NOMO-1 treated with dmso at 0.1 percent for 144 hours (cell line): Measurements from ENCODE around the gene VTA1.
A peak's percentile ranks its signal among the peaks of the same experiment; 100 is the strongest.
"Not testable (repeated sequence)": the region's sequence is repeated elsewhere in the genome, so short reads cannot be mapped to it uniquely, and the experiment has no call there.

Experiments used
- DNase-seq: peaks from one replicate; lab custom pipeline; 2025; ENCODE audit not compliant: unreplicated experiment; lab: John Stamatoyannopoulos, UW

The VTA1 gene, protein sequence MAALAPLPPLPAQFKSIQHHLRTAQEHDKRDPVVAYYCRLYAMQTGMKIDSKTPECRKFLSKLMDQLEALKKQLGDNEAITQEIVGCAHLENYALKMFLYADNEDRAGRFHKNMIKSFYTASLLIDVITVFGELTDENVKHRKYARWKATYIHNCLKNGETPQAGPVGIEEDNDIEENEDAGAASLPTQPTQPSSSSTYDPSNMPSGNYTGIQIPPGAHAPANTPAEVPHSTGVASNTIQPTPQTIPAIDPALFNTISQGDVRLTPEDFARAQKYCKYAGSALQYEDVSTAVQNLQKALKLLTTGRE

GRCh38 chr6:142146828-142147662 lies at the start of gene VTA1, which contains the start of gene NMBR:
TSS of gene VTA1 (plus strand) at chr6:142147263. CDS start at chr6:142147288, 25 bp downstream.
TSS of gene NMBR (minus strand) at chr6:142147122. CDS start at chr6:142088658, 58,464 bp downstream.
- DNase-seq: peak; percentile 98

- not testable (repeated sequence) for DNase-seq
Observed at GRCh38 chr6:142104820-142105219, 42.2 kb upstream of the VTA1 start.

- not testable (repeated sequence) for DNase-seq
Observed at GRCh38 chr6:142110820-142111219, 36.2 kb upstream of the VTA1 start.

DNA sequence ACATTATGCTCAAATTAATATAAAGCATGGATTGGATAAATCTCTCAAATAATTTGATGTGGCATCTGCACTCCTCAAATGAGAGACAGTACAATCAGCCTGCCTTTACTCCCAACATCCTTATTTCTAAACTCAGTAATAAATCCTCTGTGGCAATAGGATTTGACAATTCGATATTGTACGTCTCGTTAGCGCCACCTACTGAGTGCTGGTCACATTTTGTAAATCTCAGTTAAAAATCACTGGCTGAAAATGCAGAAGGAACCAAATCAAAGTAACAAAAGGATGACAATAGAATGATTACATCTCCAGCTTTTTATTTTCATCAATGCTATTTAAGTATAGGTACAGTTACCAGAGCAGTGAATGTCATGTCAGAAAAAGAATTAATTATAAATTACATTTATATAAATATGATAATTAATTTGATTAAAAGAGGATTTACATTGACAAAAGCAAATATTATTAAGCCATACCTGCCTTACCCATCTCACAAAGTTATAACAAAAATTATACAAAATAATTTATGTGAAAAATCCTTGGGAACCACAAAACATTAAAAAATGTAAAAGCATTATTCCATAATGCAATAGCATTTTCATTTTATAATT lies 34.5 kb upstream of the VTA1 start:
- peak; percentile 69 for DNase-seq

DNA sequence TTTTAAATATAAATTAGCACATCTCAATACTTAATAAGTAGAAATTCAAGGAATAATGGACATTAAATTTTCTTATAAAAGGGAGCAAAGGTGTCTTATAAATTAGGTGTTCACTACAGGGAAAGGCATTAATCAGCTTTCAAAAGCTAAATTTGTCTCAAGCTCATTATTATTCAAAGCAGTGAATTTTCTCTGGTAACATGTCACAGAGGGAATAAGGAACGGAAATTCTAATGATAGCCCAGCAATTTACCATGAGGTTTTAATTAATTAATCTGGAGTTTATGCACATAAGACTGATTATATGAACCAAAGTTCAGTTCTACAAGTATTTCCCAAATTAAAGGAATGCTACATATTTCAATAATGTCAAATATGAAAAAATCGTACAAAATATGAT lies 29.7 kb upstream of the VTA1 start:
- DNase-seq: no peak

DNA sequence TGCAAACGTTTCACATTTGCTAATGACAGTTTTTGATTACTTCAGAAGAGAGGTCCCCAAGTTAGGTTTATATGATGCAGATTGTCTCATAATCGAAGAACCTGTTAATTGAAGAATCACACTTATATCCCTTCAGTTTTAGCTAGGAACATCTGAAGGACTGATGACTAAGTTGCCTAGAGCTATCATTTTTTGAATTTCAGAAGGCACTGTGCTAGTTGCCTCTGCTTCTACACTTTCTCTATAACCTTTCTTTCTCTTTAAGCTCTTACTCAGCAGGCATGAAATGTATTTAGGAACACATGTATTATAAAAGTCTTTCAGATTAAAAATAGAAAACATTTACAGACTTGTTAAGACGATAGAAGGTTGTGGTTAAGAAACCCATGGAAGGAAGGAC lies 28.7 kb upstream of the VTA1 start:
- no peak for DNase-seq

GRCh38 chr6:142118925-142119324 lies 28.1 kb upstream of the VTA1 start:
- no peak for DNase-seq

GRCh38 chr6:142121342-142121741 lies 25.7 kb upstream of the VTA1 start:
- no peak for DNase-seq

DNA sequence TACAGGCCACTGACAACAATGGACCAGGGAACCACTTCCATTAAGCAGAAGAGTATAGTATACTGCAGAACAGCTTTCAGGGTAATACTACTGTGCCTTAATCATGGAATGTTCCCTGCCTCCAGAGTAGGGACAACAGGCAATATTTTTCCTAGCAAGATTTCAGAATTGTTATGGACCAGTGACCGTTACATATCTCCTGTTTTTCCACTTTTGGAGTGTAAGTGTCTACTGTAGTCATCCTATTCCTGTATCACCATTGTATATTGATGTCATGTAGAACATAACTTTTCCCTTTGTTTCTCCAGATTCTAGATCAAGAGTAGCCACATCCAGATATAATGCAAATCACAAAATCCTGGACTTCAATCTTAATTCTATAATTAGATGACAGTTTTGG lies 16.2 kb upstream of the VTA1 start:
- no peak for DNase-seq

GRCh38 chr6:142132625-142133024 lies 14.4 kb upstream of the VTA1 start, which contains the start of gene GJE1:
TSS of gene GJE1 (plus strand) at chr6:142132925. CDS start at chr6:142133159, 234 bp downstream.
- no peak for DNase-seq

- no peak for DNase-seq
Observed at GRCh38 chr6:142138876-142139275, 8.2 kb upstream of the VTA1 start.

DNA sequence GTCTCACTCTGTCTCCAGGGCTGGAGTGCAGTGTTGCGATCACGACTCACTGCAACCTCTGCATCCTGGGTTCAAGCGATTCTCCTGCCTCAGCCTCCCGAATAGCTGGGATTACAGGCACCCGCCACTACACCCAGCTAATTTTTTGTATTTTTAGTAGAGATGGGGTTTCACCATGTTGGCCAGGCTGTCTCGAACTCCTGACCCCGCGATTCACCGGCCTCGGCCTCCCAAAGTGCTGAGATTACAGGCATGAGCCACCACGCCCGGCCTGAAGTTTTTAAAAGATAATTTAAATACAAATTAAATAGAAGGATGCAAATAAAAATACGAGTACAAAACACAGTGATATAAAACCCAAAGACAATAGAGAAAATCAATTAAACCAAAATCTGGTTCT lies 5.5 kb upstream of the VTA1 start:
- not testable (repeated sequence) for DNase-seq

- DNase-seq: no peak
Observed at GRCh38 chr6:142152746-142153145, 5.7 kb downstream of the VTA1 start.

- DNase-seq: no peak
Observed at GRCh38 chr6:142153196-142153595, 6.1 kb downstream of the VTA1 start.

DNA sequence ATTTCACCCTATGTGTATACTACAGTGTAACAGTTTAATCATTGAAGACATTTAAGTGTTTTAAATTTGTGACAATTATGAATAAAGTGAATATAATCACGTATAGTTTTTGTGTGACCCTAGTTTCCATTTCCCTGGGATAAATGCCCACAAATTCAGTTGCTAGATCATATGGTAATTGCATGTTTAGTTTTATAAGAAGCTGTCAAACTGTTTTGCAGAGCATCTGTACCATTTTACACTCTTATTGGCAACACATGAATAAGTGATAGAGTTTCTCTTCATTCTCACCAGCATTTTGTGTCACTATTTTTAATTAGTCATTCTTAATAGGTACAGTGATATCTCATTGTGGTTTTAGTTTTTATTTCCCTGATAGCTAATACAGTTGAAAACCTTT lies 7.3 kb downstream of the VTA1 start:
- no peak for DNase-seq

DNA sequence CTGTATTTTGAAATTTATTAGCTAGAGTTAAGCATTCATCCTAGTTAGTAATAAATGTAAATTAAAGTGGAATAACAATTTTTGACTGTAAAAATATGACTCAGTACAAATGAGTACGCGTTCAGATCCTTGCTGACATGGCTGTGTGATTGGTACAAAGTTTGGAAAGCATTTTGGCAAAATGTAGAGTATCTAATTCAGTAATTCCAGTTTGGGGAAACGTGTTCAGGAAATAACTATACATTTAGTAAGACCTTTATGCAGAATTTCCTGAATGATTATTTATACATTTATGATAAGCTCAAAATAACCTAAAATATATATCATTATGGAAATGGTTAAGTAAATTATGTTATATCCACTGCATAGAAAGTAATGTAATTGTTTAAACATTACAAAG lies 8.0 kb downstream of the VTA1 start:
- no peak for DNase-seq

DNA sequence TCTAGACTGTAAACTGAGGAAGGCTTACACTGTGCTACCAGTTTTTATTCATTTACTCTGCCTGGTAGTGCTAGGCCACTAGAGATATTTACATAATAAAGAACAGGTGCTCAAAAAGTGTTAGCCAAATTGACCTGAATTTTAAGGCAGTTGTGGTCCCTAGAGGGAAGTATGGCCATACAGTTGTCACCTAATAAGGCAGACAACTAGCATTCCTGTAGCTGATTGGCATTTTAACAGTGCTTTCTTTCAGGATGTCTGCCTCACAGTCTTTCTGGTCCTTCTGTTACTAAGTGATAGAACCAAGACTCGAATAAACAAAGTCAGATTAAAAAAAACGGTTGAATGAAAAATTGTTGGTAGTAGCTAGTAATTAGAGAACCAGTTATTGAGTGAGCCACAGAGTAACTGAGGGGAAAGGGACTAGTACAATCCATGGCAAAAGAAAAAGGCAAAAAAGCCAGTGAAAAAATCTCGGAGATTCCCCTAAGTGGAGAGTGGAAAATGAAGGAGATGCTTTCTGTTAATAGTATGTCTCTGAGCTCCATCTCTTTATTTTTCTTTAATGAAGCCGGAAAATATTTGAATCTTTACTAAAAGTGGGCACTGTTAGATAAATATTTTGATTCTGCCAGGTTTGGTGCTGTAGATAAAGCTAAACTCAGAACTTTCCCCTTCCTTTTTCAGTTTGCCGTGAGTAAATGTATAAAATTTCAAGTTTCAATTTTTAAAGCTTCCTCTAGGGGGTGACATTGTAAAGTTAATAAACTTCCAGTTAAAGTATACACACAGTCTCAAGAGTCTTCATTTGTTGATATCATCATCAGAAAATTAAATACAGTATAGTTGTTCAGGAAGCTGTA lies 9.1 kb downstream of the VTA1 start:
- DNase-seq: no peak

DNA sequence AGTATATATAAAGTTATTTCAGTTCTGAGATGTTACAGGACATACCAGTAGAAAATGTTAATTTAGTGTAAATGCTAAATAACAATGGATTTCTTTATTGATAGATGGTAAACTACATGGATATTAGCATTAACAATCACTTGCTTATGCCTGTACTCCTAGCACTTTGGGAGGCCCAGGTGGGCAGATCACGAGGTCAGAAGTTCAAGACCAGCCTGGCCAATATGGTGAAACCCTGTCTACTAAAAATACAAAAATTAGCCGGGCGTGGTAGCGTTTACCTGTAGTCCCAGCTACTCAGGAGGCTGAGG lies 9.7 kb downstream of the VTA1 start:
- not testable (repeated sequence) for DNase-seq

GRCh38 chr6:142162780-142163179 lies 15.7 kb downstream of the VTA1 start:
- DNase-seq: no peak

GRCh38 chr6:142165227-142165626 lies 18.2 kb downstream of the VTA1 start:
- no peak for DNase-seq

DNA sequence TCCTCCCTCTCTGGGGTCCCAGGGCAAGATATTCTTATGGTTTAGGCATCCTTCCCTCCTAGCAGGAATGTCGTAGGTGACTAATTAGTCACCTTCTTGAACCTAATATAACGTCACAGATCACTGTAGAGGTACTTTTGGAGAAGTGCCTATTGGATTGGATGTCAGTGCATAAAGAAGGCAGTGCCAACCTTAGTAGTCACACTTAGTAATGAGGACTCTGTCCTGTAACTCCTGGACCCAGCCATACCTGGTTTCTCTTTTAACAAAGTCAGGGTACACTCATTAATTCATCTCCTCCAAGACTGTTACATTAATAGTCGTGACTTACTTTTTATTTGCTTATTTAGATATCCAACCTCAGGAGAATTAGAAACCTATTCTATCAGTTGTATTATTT lies 20.0 kb downstream of the VTA1 start:
- no peak for DNase-seq
